Raji (cell line): ENCODE results near the gene TOGARAM1.

ENCODE experiments used
- POLR2A ChIP-seq: IDR thresholded peaks from 2 replicates; pipeline ENCODE4 v1.6.1; 2011; ENCODE audit warnings: low read depth, low read length, control low read depth; ENCODE audit not compliant: insufficient read depth

TOGARAM1 gene

GRCh38 chr14:45083976-45084722, 122.2 kb downstream of the TOGARAM1 start, which contains the start of gene PRPF39:
PRPF39 (plus strand) TSS chr14:45084116; CDS start chr14:45095240, 11,124 bp downstream.
- TF ChIP-seq POLR2A: peak; percentile 98

GRCh38 chr14:45084946-45085346, 123.0 kb downstream of the TOGARAM1 start:
- TF ChIP-seq POLR2A: no peak

GRCh38 chr14:45089813-45090212, 127.8 kb downstream of the TOGARAM1 start:
- TF ChIP-seq POLR2A: no peak

GRCh38 chr14:45091710-45092109, 129.7 kb downstream of the TOGARAM1 start:
- TF ChIP-seq POLR2A: no peak

- no peak for TF ChIP-seq POLR2A
Observed at GRCh38 chr14:45094275-45094674, 132.3 kb downstream of the TOGARAM1 start.

GRCh38 chr14:45095143-45095542, 133.2 kb downstream of the TOGARAM1 start:
- no peak for TF ChIP-seq POLR2A

GRCh38 chr14:45096218-45096617, 134.2 kb downstream of the TOGARAM1 start:
- no peak for TF ChIP-seq POLR2A

- no peak for TF ChIP-seq POLR2A
Observed at GRCh38 chr14:45103806-45104205, 141.8 kb downstream of the TOGARAM1 start.

- no peak for TF ChIP-seq POLR2A
Observed at GRCh38 chr14:45104561-45104960, 142.6 kb downstream of the TOGARAM1 start.

- TF ChIP-seq POLR2A: no peak
Observed at GRCh38 chr14:45112896-45113781, 151.1 kb downstream of the TOGARAM1 start.

GRCh38 chr14:45114327-45114726, 152.3 kb downstream of the TOGARAM1 start:
- TF ChIP-seq POLR2A: no peak

GRCh38 chr14:45118594-45118993, 156.6 kb downstream of the TOGARAM1 start:
- TF ChIP-seq POLR2A: no peak

- TF ChIP-seq POLR2A: no peak
Observed at GRCh38 chr14:45120096-45120495, 158.1 kb downstream of the TOGARAM1 start.

GRCh38 chr14:45123271-45123670, 161.3 kb downstream of the TOGARAM1 start:
- no peak for TF ChIP-seq POLR2A
